Erythroblast (primary cell): Measurements from ENCODE around the gene SKI.

Source experiments
- GATA1 ChIP-seq: IDR thresholded peaks from 2 replicates; pipeline ENCODE4 v1.6.1; 2011; ENCODE audit warnings: low read depth, mild to moderate bottlenecking, control low read depth, low read length, moderate library complexity
- POLR2A ChIP-seq: IDR thresholded peaks from 2 replicates; pipeline ENCODE4 v1.6.1; 2011; ENCODE audit warnings: mild to moderate bottlenecking, low read length

GRCh38 chr1:2270260-2271100 lies 42.4 kb downstream of the SKI start:
- TF ChIP-seq POLR2A: no peak
- no peak for TF ChIP-seq GATA1
